ENCODE data around the gene FAM200B.

FAM200B gene

GRCh38 chr4:15738877-15739276 is 57.2 kb downstream of the FAM200B start:
- DNase-seq = no peak
